GM10248 (cell line): Measurements from ENCODE around the gene FKBP6.
"Not testable (repeated sequence)": the region's sequence is repeated elsewhere in the genome, so short reads cannot be mapped to it uniquely, and the experiment has no call there.

Source experiments
- CTCF ChIA-PET: fragments of 300-600 bp; sonication (Branson Sonifier 250); formaldehyde crosslinking; extraction: SDS; loops from one replicate; lab custom pipeline; 2021; ENCODE audit warnings: antibody characterized with exemption; lab: Yijun Ruan, JAX
- POLR2A ChIA-PET: fragments of 350-650 bp; sonication (Branson Sonifier 250); formaldehyde crosslinking; extraction: SDS; loops from one replicate; lab custom pipeline; 2020; ENCODE audit warnings: antibody characterized with exemption; lab: Yijun Ruan, JAX
- DNase-seq: peaks from one replicate; pipeline ENCODE4 v3.0.0; 2012; ENCODE audit errors: extremely low spot score
- CTCF ChIP-seq: IDR thresholded peaks from 2 replicates; pipeline ENCODE4 v1.5.1; 2012; ENCODE audit warnings: mild to moderate bottlenecking, low read depth; ENCODE audit errors: extremely low read depth, missing control alignments, control extremely low read depth

Gene FKBP6

GRCh38 chr7:73358590-73359275, 30.8 kb downstream of the FKBP6 start:
- ChIA-PET CTCF (interaction anchor here (0.6 kb wide), 1 partner anchor 24 kb away, joined by 3 read pairs; no protein-coding TSS in a partner anchor), POLR2A (no interaction called here)
- DNase-seq, result no peak
- TF ChIP-seq CTCF, result no peak

- ChIA-PET CTCF (no interaction called here), POLR2A (no interaction called here)
- no peak for DNase-seq
- TF ChIP-seq CTCF, result no peak
Measured at GRCh38 chr7:73359306-73359705, 31.3 kb downstream of the FKBP6 start.

GRCh38 chr7:73359746-73360375, 31.9 kb downstream of the FKBP6 start:
- CTCF ChIA-PET, result no interaction called here

GRCh38 chr7:73360590-73360989, 32.6 kb downstream of the FKBP6 start:
- CTCF ChIA-PET, DNase-seq, POLR2A ChIA-PET: not testable (repeated sequence)

More at GRCh38 chr7:73359746-73360375, 31.9 kb downstream of the FKBP6 start:
- TF ChIP-seq CTCF, result no peak
- POLR2A ChIA-PET, result no interaction called here
- DNase-seq, result no peak

GRCh38 chr7:73363225-73364005, 35.5 kb downstream of the FKBP6 start:
- no peak for DNase-seq
- CTCF ChIA-PET, result no interaction called here
- TF ChIP-seq CTCF, result no peak
- POLR2A ChIA-PET, result no interaction called here

- CTCF ChIA-PET, result no interaction called here
- POLR2A ChIA-PET, result no interaction called here
- TF ChIP-seq CTCF, result no peak
- DNase-seq, result no peak
Measured at GRCh38 chr7:73364006-73364728, 36.2 kb downstream of the FKBP6 start.
